Type B pancreatic cell (in vitro differentiated cells): ENCODE results near the gene CDAN1. TPM values are rescaled to one million over a fixed set of nuclear protein-coding genes. Genes with fewer than 3 reads are reported as not detected.

ENCODE experiments used
- DNase-seq: peaks from one replicate; pipeline ENCODE4 v3.0.0; 2021; ENCODE audit warnings: mixed read lengths; ENCODE audit not compliant: unreplicated experiment; ENCODE audit errors: extremely low spot score
- H3K27ac Mint-ChIP-seq: 2 replicates; pipeline ENCODE4 v1.8.0; 2021; ENCODE audit warnings: mild to moderate bottlenecking, mixed read lengths
- H3K27me3 Mint-ChIP-seq: 2 replicates; pipeline ENCODE4 v1.8.0; 2021; ENCODE audit warnings: mixed read lengths
- H3K36me3 Mint-ChIP-seq: 2 replicates; pipeline ENCODE4 v1.8.0; 2021; ENCODE audit warnings: mixed read lengths
- H3K4me1 Mint-ChIP-seq: one replicate; pipeline ENCODE4 v1.8.0; 2021; ENCODE audit warnings: mixed read lengths; ENCODE audit not compliant: unreplicated experiment
- H3K4me3 Mint-ChIP-seq: 2 replicates; pipeline ENCODE4 v1.8.0; 2021; ENCODE audit warnings: mild to moderate bottlenecking, mixed read lengths
- H3K9me3 Mint-ChIP-seq: 2 replicates; pipeline ENCODE4 v1.8.0; 2021; ENCODE audit warnings: mixed read lengths
- CTCF ChIP-seq: fragments of 200-600 bp; sonication (generic); conservative IDR thresholded peaks from 2 replicates; pipeline ENCODE4 v1.5.0; 2021; ENCODE audit warnings: antibody characterized with exemption, mild to moderate bottlenecking
- total RNA-seq: library from RNA; stranded (reverse); gene quantifications from 2 replicates; pipeline ENCODE4 v1.2.1, GENCODE V29; 2021; ENCODE audit warnings: low replicate concordance

CDAN1 gene
- total RNA-seq, 1 donor from 2014 or later: 37.2 TPM

- peak; percentile 52 for DNase-seq
- Mint-ChIP-seq H3K4me1 (no peaks in the 10 kb centered on the region), H3K36me3 (no peaks in the 10 kb centered on the region), H3K9me3 (no peaks in the 10 kb centered on the region), H3K27me3 (no peaks in the 10 kb centered on the region), H3K27ac (no peak overlapping the region), H3K4me3 (no peak overlapping the region)
- TF ChIP-seq CTCF: no peak
Measured at GRCh38 chr15:42693942-42694341, 43.0 kb downstream of the CDAN1 start.

GRCh38 chr15:42693496-42693895 lies 43.4 kb downstream of the CDAN1 start:
- H3K4me1 Mint-ChIP-seq: no peaks in the 10 kb centered on the region
- peak; percentile 27 for DNase-seq
- H3K9me3 Mint-ChIP-seq: no peaks in the 10 kb centered on the region
- no peak overlapping the region for H3K27ac Mint-ChIP-seq
- no peaks in the 10 kb centered on the region for H3K27me3 Mint-ChIP-seq
- H3K4me3 Mint-ChIP-seq: no peak overlapping the region
- H3K36me3 Mint-ChIP-seq: no peaks in the 10 kb centered on the region
- no peak for TF ChIP-seq CTCF

DNA sequence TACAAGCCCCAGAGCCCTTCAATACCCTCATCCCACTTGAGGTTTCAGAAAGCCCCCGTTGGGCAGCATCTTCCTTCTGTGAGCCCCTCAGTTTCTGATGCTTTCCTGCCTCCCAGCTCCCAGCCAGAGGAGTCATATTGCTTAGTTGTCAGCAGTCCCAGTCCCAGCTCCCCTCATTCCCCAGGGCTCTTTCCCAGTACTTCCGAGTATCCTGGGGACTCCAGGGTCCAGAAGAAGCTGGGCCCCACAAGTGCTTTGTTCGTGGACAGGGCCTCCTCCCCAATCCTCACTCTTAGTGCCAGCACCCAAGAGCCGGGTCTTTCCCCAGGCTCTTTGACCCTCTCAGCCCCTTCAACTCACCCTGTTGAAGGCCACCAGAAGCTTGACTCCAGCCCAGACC lies 43.9 kb downstream of the CDAN1 start:
- no peak overlapping the region for H3K4me3 Mint-ChIP-seq
- no peak for TF ChIP-seq CTCF
- H3K27me3 Mint-ChIP-seq: no peaks in the 10 kb centered on the region
- no peaks in the 10 kb centered on the region for H3K36me3 Mint-ChIP-seq
- no peak overlapping the region for H3K27ac Mint-ChIP-seq
- peak; percentile 20 for DNase-seq
- no peaks in the 10 kb centered on the region for H3K4me1 Mint-ChIP-seq
- no peaks in the 10 kb centered on the region for H3K9me3 Mint-ChIP-seq

DNA sequence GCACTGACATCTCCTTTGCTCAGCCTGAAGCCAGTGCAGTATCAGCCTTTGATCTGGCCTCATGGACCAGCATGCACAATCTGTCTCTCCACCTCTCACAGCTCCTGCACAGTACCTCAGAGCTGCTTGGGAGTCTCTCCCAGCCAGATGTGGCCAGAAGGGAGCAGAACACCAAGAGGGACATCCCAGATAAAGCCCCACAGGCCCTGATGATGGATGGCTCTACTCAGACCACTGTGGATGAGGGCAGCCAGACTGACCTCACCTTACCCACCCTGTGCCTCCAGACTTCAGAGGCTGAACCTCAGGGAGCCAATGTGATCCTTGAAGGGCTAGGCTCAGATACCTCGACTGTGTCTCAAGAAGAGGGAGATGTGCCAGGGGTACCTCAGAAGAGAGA lies 44.4 kb downstream of the CDAN1 start:
- Mint-ChIP-seq H3K27me3 (no peaks in the 10 kb centered on the region), H3K36me3 (no peaks in the 10 kb centered on the region), H3K9me3 (no peaks in the 10 kb centered on the region), H3K27ac (no peak overlapping the region), H3K4me1 (no peaks in the 10 kb centered on the region), H3K4me3 (no peak overlapping the region)
- DNase-seq: no peak
- TF ChIP-seq CTCF: no peak

- H3K4me3 Mint-ChIP-seq: no peak overlapping the region
Measured at GRCh38 chr15:42691770-42692169, 45.2 kb downstream of the CDAN1 start.

More at GRCh38 chr15:42691770-42692169, 45.2 kb downstream of the CDAN1 start:
- H3K4me1 Mint-ChIP-seq: no peaks in the 10 kb centered on the region
- DNase-seq: no peak
- no peaks in the 10 kb centered on the region for H3K9me3 Mint-ChIP-seq
- no peaks in the 10 kb centered on the region for H3K27me3 Mint-ChIP-seq
- TF ChIP-seq CTCF: no peak
- H3K27ac Mint-ChIP-seq: peak overlapping the region; percentile 26
- H3K36me3 Mint-ChIP-seq: no peaks in the 10 kb centered on the region
